ENCODE measurements around the gene TMA7B.

TMA7B gene

GRCh38 chr22:39917776-39918495 is 42.3 kb upstream of the TMA7B start:
- no peak for DNase-seq (ENCODE audit: low read depth in 1 of 2, low spot score in 1 of 2)
- TF ChIP-seq POLR2AphosphoS5 (IDR thresholded peaks at IDR 0.05; ENCODE audit: low read depth): no peak
- TF ChIP-seq CTCF (IDR thresholded peaks at IDR 0.05; ENCODE audit: insufficient read depth, low read length): no peak
- no peak for TF ChIP-seq SPI1 (IDR thresholded peaks at IDR 0.05; ENCODE audit: borderline replicate concordance, low read depth)
- TF ChIP-seq REST (IDR thresholded peaks at IDR 0.05; ENCODE audit: insufficient replicate concordance, low read depth): no peak
- TF ChIP-seq GABPA (IDR thresholded peaks at IDR 0.05; ENCODE audit: low read depth): no peak
- H3K4me3 ChIP-seq (replicated peaks; ENCODE audit: insufficient read depth, low read length): no peak overlapping the region
- H3K27ac ChIP-seq (replicated peaks): no peak overlapping the region
- no peaks in the 10 kb centered on the region for H3K27me3 ChIP-seq (ENCODE audit: insufficient read depth, poor library complexity, severe bottlenecking)

- no peak for DNase-seq (ENCODE audit: low read depth in 1 of 2, low spot score in 1 of 2)
- TF ChIP-seq SPI1 (IDR thresholded peaks at IDR 0.05; ENCODE audit: borderline replicate concordance, low read depth) (no peak), POLR2AphosphoS5 (IDR thresholded peaks at IDR 0.05; ENCODE audit: low read depth) (no peak), GABPA (IDR thresholded peaks at IDR 0.05; ENCODE audit: low read depth) (no peak), REST (IDR thresholded peaks at IDR 0.05; ENCODE audit: insufficient replicate concordance, low read depth) (no peak), CTCF (IDR thresholded peaks at IDR 0.05; ENCODE audit: insufficient read depth, low read length) (no peak)
- Histone ChIP-seq H3K4me3 (replicated peaks; ENCODE audit: insufficient read depth, low read length) (no peak overlapping the region), H3K27ac (replicated peaks) (no peak overlapping the region), H3K27me3 (ENCODE audit: insufficient read depth, poor library complexity, severe bottlenecking) (no peaks in the 10 kb centered on the region)
Observed at GRCh38 chr22:39920134-39920743, 40.0 kb upstream of the TMA7B start.

- H3K27me3 ChIP-seq (ENCODE audit: insufficient read depth, poor library complexity, severe bottlenecking): no peaks in the 10 kb centered on the region
- H3K27ac ChIP-seq (replicated peaks): no peak overlapping the region
- H3K4me3 ChIP-seq (replicated peaks; ENCODE audit: insufficient read depth, low read length): no peak overlapping the region
- peak; percentile 62 for TF ChIP-seq SPI1 (IDR thresholded peaks at IDR 0.05; ENCODE audit: borderline replicate concordance, low read depth)
- no peak for TF ChIP-seq POLR2AphosphoS5 (IDR thresholded peaks at IDR 0.05; ENCODE audit: low read depth)
- TF ChIP-seq CTCF (IDR thresholded peaks at IDR 0.05; ENCODE audit: insufficient read depth, low read length): no peak
- TF ChIP-seq GABPA (IDR thresholded peaks at IDR 0.05; ENCODE audit: low read depth): no peak
- DNase-seq (ENCODE audit: low read depth in 1 of 2, low spot score in 1 of 2): no peak
Observed at GRCh38 chr22:39923696-39924095, 36.5 kb upstream of the TMA7B start.

Data from HL-60 (cell line).